H9 (cell line): ENCODE data around the gene ACSBG1. TPM values are rescaled to one million over a fixed set of nuclear protein-coding genes. Genes with fewer than 3 reads are reported as not detected.

Experiments used
- DNase-seq: peaks from one replicate; pipeline ENCODE4 v3.0.0-alpha.2; 2017
- H2AFZ ChIP-seq: one replicate; pipeline ENCODE4 v1.6.1; 2013; ENCODE audit warnings: mild to moderate bottlenecking, low read length, control low read depth, moderate library complexity
- H2AK5ac ChIP-seq: 2 replicates; pipeline ENCODE4 v1.6.1; 2013; ENCODE audit warnings: low read length, control low read depth, mixed read lengths; ENCODE audit not compliant: insufficient read length
- H2BK120ac ChIP-seq: one replicate; pipeline ENCODE4 v1.6.1; 2013; ENCODE audit warnings: low read depth, mild to moderate bottlenecking, low read length, control low read depth, inconsistent platforms; ENCODE audit not compliant: poor library complexity, severe bottlenecking
- H2BK12ac ChIP-seq: 2 replicates; pipeline ENCODE4 v1.6.1; 2013; ENCODE audit warnings: low read length, control low read depth, mixed read lengths, low read depth; ENCODE audit not compliant: insufficient read length
- H2BK15ac ChIP-seq: 2 replicates; pipeline ENCODE4 v1.6.1; 2013; ENCODE audit warnings: low read depth, low read length, control low read depth
- H2BK20ac ChIP-seq: one replicate; pipeline ENCODE4 v1.6.1; 2013; ENCODE audit warnings: low read depth, mild to moderate bottlenecking, low read length, control low read depth, inconsistent platforms; ENCODE audit not compliant: poor library complexity, severe bottlenecking
- H2BK5ac ChIP-seq: 2 replicates; pipeline ENCODE4 v1.6.1; 2013; ENCODE audit warnings: low read length, control low read depth, mixed read lengths; ENCODE audit not compliant: insufficient read length
- H3K14ac ChIP-seq: 2 replicates; pipeline ENCODE4 v1.6.1; 2013; ENCODE audit warnings: low read length, control low read depth; ENCODE audit not compliant: insufficient read depth
- H3K18ac ChIP-seq: 2 replicates; pipeline ENCODE4 v1.6.1; 2013; ENCODE audit warnings: low read depth, mild to moderate bottlenecking, mixed read lengths, low read length, control low read depth; ENCODE audit not compliant: insufficient read length
- H3K23ac ChIP-seq: 2 replicates; pipeline ENCODE4 v1.6.1; 2013; ENCODE audit warnings: low read length, control low read depth, mixed read lengths, low read depth; ENCODE audit not compliant: insufficient read length
- H3K23me2 ChIP-seq: 2 replicates; pipeline ENCODE4 v1.6.1; 2013; ENCODE audit warnings: low read depth, mild to moderate bottlenecking, mixed read lengths, low read length, control low read depth; ENCODE audit not compliant: insufficient read length, poor library complexity, severe bottlenecking
- H3K27ac ChIP-seq: 2 replicates; pipeline ENCODE4 v1.5.1; 2013; ENCODE audit warnings: low read length, control low read depth, mixed read lengths, low read depth; ENCODE audit not compliant: insufficient read length
- H3K27me3 ChIP-seq: 2 replicates; pipeline ENCODE4 v1.6.1; 2013; ENCODE audit warnings: low read length, control low read depth, inconsistent platforms; ENCODE audit not compliant: insufficient read depth
- H3K4ac ChIP-seq: 2 replicates; pipeline ENCODE4 v1.6.1; 2013; ENCODE audit warnings: low read depth, mild to moderate bottlenecking, control low read depth, inconsistent platforms, low read length, moderate library complexity
- H3K4me1 ChIP-seq: 2 replicates; pipeline ENCODE4 v1.6.1; 2013; ENCODE audit warnings: low read length, control low read depth, inconsistent platforms; ENCODE audit not compliant: insufficient read depth
- H3K4me2 ChIP-seq: 2 replicates; pipeline ENCODE4 v1.6.1; 2013; ENCODE audit warnings: low read length, control low read depth, mixed read lengths; ENCODE audit not compliant: insufficient read length, insufficient read depth
- H3K56ac ChIP-seq: 2 replicates; pipeline ENCODE4 v1.6.1; 2013; ENCODE audit warnings: low read depth, mild to moderate bottlenecking, mixed read lengths, low read length, control low read depth; ENCODE audit not compliant: insufficient read length
- H3K79me1 ChIP-seq: 2 replicates; pipeline ENCODE4 v1.6.1; 2013; ENCODE audit warnings: low read depth, mild to moderate bottlenecking, moderate library complexity, low read length, control low read depth, inconsistent platforms; ENCODE audit not compliant: insufficient read depth, poor library complexity, severe bottlenecking
- H3K79me2 ChIP-seq: 2 replicates; pipeline ENCODE4 v1.6.1; 2013; ENCODE audit warnings: low read length, control low read depth, inconsistent platforms; ENCODE audit not compliant: insufficient read depth
- H3K9ac ChIP-seq: 2 replicates; pipeline ENCODE4 v1.6.1; 2013; ENCODE audit warnings: low read length, control low read depth, mixed read lengths; ENCODE audit not compliant: insufficient read length; ENCODE audit errors: extremely low read depth
- H3K9me3 ChIP-seq: one replicate; pipeline ENCODE4 v1.6.1; 2013; ENCODE audit warnings: low read depth, low read length, inconsistent platforms; ENCODE audit not compliant: control insufficient read depth
- H3T11ph ChIP-seq: one replicate; pipeline ENCODE4 v1.6.1; 2013; ENCODE audit warnings: mild to moderate bottlenecking, low read length, control low read depth, inconsistent platforms
- H4K20me1 ChIP-seq: one replicate; pipeline ENCODE4 v1.6.1; 2013; ENCODE audit not compliant: control insufficient read depth, insufficient read length, insufficient read depth
- H4K5ac ChIP-seq: 2 replicates; pipeline ENCODE4 v1.6.1; 2013; ENCODE audit warnings: low read depth, mild to moderate bottlenecking, mixed read lengths, low read length, control low read depth; ENCODE audit not compliant: insufficient read length
- H4K8ac ChIP-seq: replicated peaks from 2 replicates; pipeline ENCODE4 v1.6.1; 2013; ENCODE audit warnings: low read length, control low read depth, mixed read lengths, low read depth; ENCODE audit not compliant: insufficient read length
- H4K91ac ChIP-seq: 2 replicates; pipeline ENCODE4 v1.6.1; 2013; ENCODE audit warnings: low read depth, mild to moderate bottlenecking, moderate library complexity, mixed read lengths, low read length, control low read depth; ENCODE audit not compliant: insufficient read length
- H3K27ac Mint-ChIP-seq, 3 experiments: 2 replicates in 2 of 3; 3 replicates in 1 of 3; pipeline ENCODE4 v1.8.0; 2020 to 2021; ENCODE audit warnings: mixed read lengths in 3 of 3, mild to moderate bottlenecking in 1 of 3, moderate library complexity in 1 of 3
- H3K27me3 Mint-ChIP-seq: 2 replicates; pipeline ENCODE4 v1.8.0; 2021; ENCODE audit warnings: low read depth, mild to moderate bottlenecking, moderate library complexity, mixed read lengths
- H3K36me3 Mint-ChIP-seq, 3 experiments: 2 replicates in 2 of 3; 3 replicates in 1 of 3; pipeline ENCODE4 v1.8.0; 2020 to 2021; ENCODE audit warnings: low read depth in 3 of 3, mixed read lengths in 3 of 3; ENCODE audit not compliant: insufficient read depth in 1 of 3
- H3K4me1 Mint-ChIP-seq, 2 experiments: 2 replicates each; pipeline ENCODE4 v1.8.0; 2020; ENCODE audit warnings: mixed read lengths in 2 of 2
- H3K4me3 Mint-ChIP-seq, 2 experiments: 2 replicates in 1 of 2; 3 replicates in 1 of 2; pipeline ENCODE4 v1.8.0; 2020 to 2021; ENCODE audit warnings: mild to moderate bottlenecking in 2 of 2, mixed read lengths in 2 of 2, moderate library complexity in 1 of 2
- H3K9me3 Mint-ChIP-seq, 2 experiments: 2 replicates in 1 of 2; 3 replicates in 1 of 2; pipeline ENCODE4 v1.8.0; 2020; ENCODE audit warnings: mild to moderate bottlenecking in 2 of 2, mixed read lengths in 2 of 2, moderate library complexity in 1 of 2
- WGBS: extraction: QIAGEN DNeasy Blood & Tissue Kit; methylation state at CpG from one replicate; pipeline ENCODE4 v1.1.7; 2013; ENCODE audit warnings: missing lambda C conversion rate, low lambda C conversion rate, mixed read lengths; ENCODE audit not compliant: insufficient read length; ENCODE audit errors: extremely low coverage; 5-methylcytosine and 5-hydroxymethylcytosine counted together
- total RNA-seq: library from RNA; stranded (reverse); gene quantifications from 2 replicates; pipeline ENCODE4 v1.2.1, GENCODE V29; 2021
- TF ChIP-seq, protein P1 (sequence below): fragments of 200-600 bp; sonication (generic); conservative IDR thresholded peaks from 3 replicates; pipeline ENCODE4 v1.8.0; 2021; ENCODE audit warnings: antibody characterized with exemption, mild to moderate bottlenecking

ACSBG1 gene
- total RNA-seq, 1 experiment from 2014 or later, result 2.2 TPM

DNA sequence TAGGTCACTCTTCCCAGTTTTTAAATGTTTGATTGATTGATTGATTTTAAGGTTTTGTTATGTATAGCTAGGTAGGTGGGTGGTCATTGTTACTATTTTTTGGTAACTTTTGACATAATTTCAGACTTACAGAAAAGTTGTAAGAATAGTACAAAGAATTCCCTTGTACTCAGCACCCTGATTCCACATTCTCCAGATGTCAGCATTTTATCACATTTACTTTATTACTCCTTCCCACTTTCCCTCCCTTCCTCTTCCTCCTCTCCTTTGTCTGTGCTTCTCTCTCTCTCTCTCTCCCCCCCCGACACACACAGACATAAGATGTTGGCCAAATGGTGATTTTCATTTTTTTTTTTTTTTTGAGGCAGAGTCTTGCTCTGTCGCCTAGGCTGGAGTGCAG lies 70.4 kb downstream of the ACSBG1 start:
- H3K4me1 Mint-ChIP-seq, result no peaks in the 10 kb centered on the region
- H3K4me3 Mint-ChIP-seq, result no peak overlapping the region
- DNase-seq, result no peak

More for the DNA sequence above, 70.4 kb downstream of the ACSBG1 start:
- Histone ChIP-seq H3K79me2 (no peaks in the 10 kb centered on the region), H4K91ac (no peak overlapping the region), H3K79me1 (no peaks in the 10 kb centered on the region), H3K27me3 (no peaks in the 10 kb centered on the region), H2BK5ac (no peak overlapping the region), H3K4me1 (no peaks in the 10 kb centered on the region), H4K20me1 (no peaks in the 10 kb centered on the region), H2BK20ac (no peak overlapping the region), H3K4me2 (no peak overlapping the region), H3K23ac (no peak overlapping the region), H4K5ac (no peak overlapping the region), H3K9me3 (no peaks in the 10 kb centered on the region), H3K4ac (no peak overlapping the region), H3K9ac (no peak overlapping the region), H2BK120ac (no peak overlapping the region), H3K27ac (no peak overlapping the region), H3K23me2 (no peaks in the 10 kb centered on the region), H3K18ac (no peak overlapping the region), H2AFZ (no peak overlapping the region), H3T11ph (no peak overlapping the region), H4K8ac (no peak overlapping the region), H2BK12ac (no peak overlapping the region), H2BK15ac (no peak overlapping the region), H3K14ac (no peak overlapping the region), H3K56ac (no peak overlapping the region), H2AK5ac (no peak overlapping the region)
- H3K9me3 Mint-ChIP-seq, result no peaks in the 10 kb centered on the region
- WGBS, result no CpG with 5 or more reads among the region's 2 CpGs
- H3K27ac Mint-ChIP-seq, result no peak overlapping the region
- H3K36me3 Mint-ChIP-seq, result peaks cover 8 to 66% (median 24%) of the 10 kb centered on the region in 3 experiments; a peak in 6 of 7 replicates
- TF ChIP-seq, protein P1, sequence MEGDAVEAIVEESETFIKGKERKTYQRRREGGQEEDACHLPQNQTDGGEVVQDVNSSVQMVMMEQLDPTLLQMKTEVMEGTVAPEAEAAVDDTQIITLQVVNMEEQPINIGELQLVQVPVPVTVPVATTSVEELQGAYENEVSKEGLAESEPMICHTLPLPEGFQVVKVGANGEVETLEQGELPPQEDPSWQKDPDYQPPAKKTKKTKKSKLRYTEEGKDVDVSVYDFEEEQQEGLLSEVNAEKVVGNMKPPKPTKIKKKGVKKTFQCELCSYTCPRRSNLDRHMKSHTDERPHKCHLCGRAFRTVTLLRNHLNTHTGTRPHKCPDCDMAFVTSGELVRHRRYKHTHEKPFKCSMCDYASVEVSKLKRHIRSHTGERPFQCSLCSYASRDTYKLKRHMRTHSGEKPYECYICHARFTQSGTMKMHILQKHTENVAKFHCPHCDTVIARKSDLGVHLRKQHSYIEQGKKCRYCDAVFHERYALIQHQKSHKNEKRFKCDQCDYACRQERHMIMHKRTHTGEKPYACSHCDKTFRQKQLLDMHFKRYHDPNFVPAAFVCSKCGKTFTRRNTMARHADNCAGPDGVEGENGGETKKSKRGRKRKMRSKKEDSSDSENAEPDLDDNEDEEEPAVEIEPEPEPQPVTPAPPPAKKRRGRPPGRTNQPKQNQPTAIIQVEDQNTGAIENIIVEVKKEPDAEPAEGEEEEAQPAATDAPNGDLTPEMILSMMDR, result no peak
- H3K27me3 Mint-ChIP-seq, result no peaks in the 10 kb centered on the region
